B cell (primary cell): ENCODE results near the gene CDC73. TPM values are rescaled to one million over a fixed set of nuclear protein-coding genes. Genes with fewer than 3 reads are reported as not detected.

Experiments used
- ATAC-seq: fragments of 200-7000 bp; cut with Tn5 transposase; one replicate; pipeline ENCODE4 v1.10.0; 2021; ENCODE audit warnings: low read depth, mild to moderate bottlenecking, moderate number of reproducible peaks, moderate library complexity
- CTCF ChIA-PET: fragments of 350-600 bp; sonication (Branson Sonifier 250); formaldehyde crosslinking; loops from one replicate; lab custom pipeline; 2021; ENCODE audit warnings: antibody characterized with exemption, inconsistent platforms; lab: Charles Lee
- POLR2A ChIA-PET: fragments of 350-600 bp; sonication (Branson Sonifier 250); formaldehyde crosslinking; loops from one replicate; lab custom pipeline; 2021; ENCODE audit warnings: antibody characterized with exemption; lab: Charles Lee
- DNase-seq: peaks from one replicate; pipeline ENCODE4 v3.0.0; 2013
- H2AFZ ChIP-seq: 2 replicates; pipeline ENCODE4 v1.6.1; 2012; ENCODE audit warnings: mild to moderate bottlenecking, low read depth, low read length; ENCODE audit not compliant: insufficient read depth, poor library complexity, severe bottlenecking
- H3K27ac ChIP-seq, 2 donors: 1 replicate in 1 of 2; 2 replicates in 1 of 2; pipeline ENCODE4 v1.5.1; 2012 to 2013; ENCODE audit warnings: low read length in 2 of 2, mild to moderate bottlenecking in 2 of 2, moderate library complexity in 1 of 2
- H3K27me3 ChIP-seq, 4 experiments: fragments of 200-600 bp in 1 of 4; sonication (generic) in 1 of 4; replicated peaks in 1 of 4; 1 replicate in 2 of 4; 2 replicates in 2 of 4; pipeline versions ENCODE4 v1.6.1 to v1.7.0; 2013 to 2016; ENCODE audit warnings: low read length in 3 of 4, mild to moderate bottlenecking in 2 of 4, mixed read lengths in 1 of 4, moderate library complexity in 1 of 4; ENCODE audit not compliant: insufficient read depth in 4 of 4, control insufficient read depth in 3 of 4; ENCODE audit errors: control extremely low read depth in 1 of 4
- H3K36me3 ChIP-seq, 2 experiments: replicated peaks in 1 of 2; 1 replicate in 1 of 2; 2 replicates in 1 of 2; pipeline versions ENCODE4 v1.6.1 to v1.7.1; 2013; ENCODE audit warnings: low read length in 1 of 2; ENCODE audit not compliant: insufficient read depth in 2 of 2, control insufficient read depth in 1 of 2; ENCODE audit errors: control extremely low read depth in 1 of 2, extremely low read depth in 1 of 2
- H3K4me1 ChIP-seq, 2 donors: fragments of 200-600 bp in 1 of 2; sonication (generic) in 1 of 2; 1 replicate in 1 of 2; 2 replicates in 1 of 2; pipeline versions ENCODE4 v1.5.1 to v1.6.1; 2013 to 2017; ENCODE audit warnings: low read length in 2 of 2; ENCODE audit not compliant: control insufficient read depth in 2 of 2, insufficient read depth in 2 of 2
- H3K4me2 ChIP-seq: replicated peaks from 2 replicates; pipeline ENCODE3; 2012; ENCODE audit warnings: mild to moderate bottlenecking, low read depth, low read length; ENCODE audit not compliant: poor library complexity, severe bottlenecking
- H3K4me3 ChIP-seq, 5 experiments: fragments of 200-600 bp in 1 of 5; sonication (generic) in 1 of 5; 1 replicate in 3 of 5; 2 replicates in 2 of 5; pipeline versions ENCODE4 v1.5.1 to v1.7.0; 2011 to 2016; ENCODE audit warnings: low read length in 4 of 5, mild to moderate bottlenecking in 4 of 5, low read depth in 2 of 5, control low read depth in 1 of 5, moderate library complexity in 1 of 5; ENCODE audit not compliant: insufficient read depth in 1 of 5; ENCODE audit errors: control extremely low read depth in 1 of 5, extremely low read depth in 1 of 5
- H3K79me2 ChIP-seq: fragments of 200-600 bp; sonication (generic); one replicate; pipeline ENCODE4 v1.6.0; 2016; ENCODE audit warnings: low read length; ENCODE audit not compliant: control insufficient read depth, insufficient read depth
- H3K9ac ChIP-seq: fragments of 200-600 bp; sonication (generic); 2 replicates; pipeline ENCODE4 v1.6.1; 2017; ENCODE audit warnings: mild to moderate bottlenecking, low read length, moderate library complexity
- H3K9me3 ChIP-seq, 3 donors: one replicate each; pipeline versions ENCODE4 v1.6.1 to v1.7.1; 2013; ENCODE audit warnings: low read length in 2 of 3; ENCODE audit not compliant: control insufficient read depth in 2 of 3, insufficient read depth in 1 of 3; ENCODE audit errors: control extremely low read depth in 1 of 3
- H4K20me1 ChIP-seq: 2 replicates; pipeline ENCODE4 v1.6.0; 2012; ENCODE audit warnings: mild to moderate bottlenecking, low read length; ENCODE audit not compliant: insufficient read depth, control insufficient read depth, poor library complexity, severe bottlenecking
- H3K27ac Mint-ChIP-seq: one replicate; pipeline ENCODE4 v1.8.0; 2021; ENCODE audit warnings: mixed read lengths
- H3K27me3 Mint-ChIP-seq: one replicate; pipeline ENCODE4 v1.8.0; 2021; ENCODE audit warnings: mixed read lengths
- H3K4me1 Mint-ChIP-seq: one replicate; pipeline ENCODE4 v1.8.0; 2021; ENCODE audit warnings: mixed read lengths
- H3K4me3 Mint-ChIP-seq: one replicate; pipeline ENCODE4 v1.8.0; 2021; ENCODE audit warnings: mixed read lengths
- H3K9me3 Mint-ChIP-seq: one replicate; pipeline ENCODE4 v1.8.0; 2022; ENCODE audit warnings: mixed read lengths; ENCODE audit not compliant: insufficient read depth
- EZH2 ChIP-seq: IDR thresholded peaks from 2 replicates; pipeline ENCODE4 v1.6.1; 2012; ENCODE audit warnings: borderline replicate concordance, low read depth, mild to moderate bottlenecking, moderate library complexity, low read length; ENCODE audit not compliant: insufficient read depth, poor library complexity, severe bottlenecking
- WGBS: methylation state at CpG from one replicate; pipeline ENCODE4 v1.1.5; 2013; ENCODE audit warnings: missing lambda C conversion rate; ENCODE audit not compliant: insufficient coverage; 5-methylcytosine and 5-hydroxymethylcytosine counted together
- intact Hi-C: fragments of 100-400 bp; cut with micrococcal nuclease; formaldehyde crosslinking; loops from one replicate; pipeline ENCODE4 v1.10.0; 2022
- polyA plus RNA-seq: library from polyadenylated mRNA; depleted of rRNA; stranded (reverse); fragments of >200 nt; gene quantifications from 2 replicates; pipeline ENCODE4 v1.2.3, GENCODE V29; 2012
- total RNA-seq, 2 donors: library from RNA; stranded (reverse); fragments of 120-200 nt in 1 of 2; gene quantifications; 1 replicate in 1 of 2; 2 replicates in 1 of 2; pipeline versions ENCODE4 v1.2.3 to v1.2.4, GENCODE V29; 2013 to 2022
- TF ChIP-seq, protein P1 (sequence below): fragments of 200-600 bp; IDR thresholded peaks from one replicate; pipeline ENCODE4 v1.8.0; 2022; ENCODE audit warnings: antibody characterized with exemption, mild to moderate bottlenecking

CDC73 gene
- total and polyA plus RNA-seq, 2 donors (not counting 1 experiment from before 2014, with no cell fraction given), result 6.1 to 71.7 TPM

GRCh38 chr1:193077991-193078390 is 43.8 kb upstream of the CDC73 start:
- no peak for DNase-seq
- Histone ChIP-seq H3K4me2 (no peak overlapping the region), H3K9ac (no peak overlapping the region), H4K20me1 (peaks cover 4% of the 10 kb centered on the region), H3K27ac (no peak overlapping the region), H3K9me3 (peaks cover 0 to 3% (median 0%) of the 10 kb centered on the region in 3 donors), H3K4me3 (no peak overlapping the region), H3K79me2 (peaks cover 22% of the 10 kb centered on the region), H3K36me3 (peaks cover 3 to 49% of the 10 kb centered on the region in 2 experiments), H2AFZ (no peak overlapping the region), H3K27me3 (no peaks in the 10 kb centered on the region), H3K4me1 (no peaks in the 10 kb centered on the region)
- no peaks in the 10 kb centered on the region for H3K9me3 Mint-ChIP-seq
- no peaks in the 10 kb centered on the region for H3K4me1 Mint-ChIP-seq
- ATAC-seq, result no peak
- no peak overlapping the region for H3K27ac Mint-ChIP-seq
- H3K27me3 Mint-ChIP-seq, result no peaks in the 10 kb centered on the region
- no peak overlapping the region for H3K4me3 Mint-ChIP-seq
- no peak for TF ChIP-seq EZH2
- TF ChIP-seq, protein P1, sequence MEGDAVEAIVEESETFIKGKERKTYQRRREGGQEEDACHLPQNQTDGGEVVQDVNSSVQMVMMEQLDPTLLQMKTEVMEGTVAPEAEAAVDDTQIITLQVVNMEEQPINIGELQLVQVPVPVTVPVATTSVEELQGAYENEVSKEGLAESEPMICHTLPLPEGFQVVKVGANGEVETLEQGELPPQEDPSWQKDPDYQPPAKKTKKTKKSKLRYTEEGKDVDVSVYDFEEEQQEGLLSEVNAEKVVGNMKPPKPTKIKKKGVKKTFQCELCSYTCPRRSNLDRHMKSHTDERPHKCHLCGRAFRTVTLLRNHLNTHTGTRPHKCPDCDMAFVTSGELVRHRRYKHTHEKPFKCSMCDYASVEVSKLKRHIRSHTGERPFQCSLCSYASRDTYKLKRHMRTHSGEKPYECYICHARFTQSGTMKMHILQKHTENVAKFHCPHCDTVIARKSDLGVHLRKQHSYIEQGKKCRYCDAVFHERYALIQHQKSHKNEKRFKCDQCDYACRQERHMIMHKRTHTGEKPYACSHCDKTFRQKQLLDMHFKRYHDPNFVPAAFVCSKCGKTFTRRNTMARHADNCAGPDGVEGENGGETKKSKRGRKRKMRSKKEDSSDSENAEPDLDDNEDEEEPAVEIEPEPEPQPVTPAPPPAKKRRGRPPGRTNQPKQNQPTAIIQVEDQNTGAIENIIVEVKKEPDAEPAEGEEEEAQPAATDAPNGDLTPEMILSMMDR, result no peak
- POLR2A ChIA-PET, result no interaction called here
- intact Hi-C loops, result no loop called here
- CTCF ChIA-PET, result no interaction called here

DNA sequence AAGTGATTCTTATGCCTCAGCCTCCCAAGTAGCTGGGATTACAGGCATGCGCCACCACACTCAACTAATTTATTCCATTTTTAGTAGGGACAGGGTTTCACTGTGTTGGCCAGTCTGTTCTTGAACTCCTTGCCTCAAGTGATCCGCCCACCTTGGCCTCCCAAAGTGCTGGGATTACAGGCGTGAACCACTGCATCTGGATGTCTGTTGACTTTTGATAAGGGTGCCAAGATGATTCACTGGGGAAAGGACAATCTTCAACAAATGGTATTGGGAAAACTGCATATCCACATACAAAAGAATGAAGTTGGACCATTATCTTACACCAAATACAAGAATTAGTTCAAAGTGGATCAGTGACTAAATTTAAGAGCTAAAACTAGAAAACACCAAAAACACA is 42.6 kb upstream of the CDC73 start:
- Histone ChIP-seq H3K4me1 (no peaks in the 10 kb centered on the region), H3K27ac (no peak overlapping the region), H3K36me3 (peaks cover 3 to 59% of the 10 kb centered on the region in 2 experiments), H3K9ac (no peak overlapping the region), H3K9me3 (peaks cover 0 to 3% (median 0%) of the 10 kb centered on the region in 3 donors), H3K79me2 (peaks cover 17% of the 10 kb centered on the region), H4K20me1 (peaks cover 4% of the 10 kb centered on the region), H2AFZ (no peak overlapping the region), H3K4me2 (no peak overlapping the region), H3K27me3 (no peaks in the 10 kb centered on the region), H3K4me3 (no peak overlapping the region)
- POLR2A ChIA-PET, result no interaction called here
- Mint-ChIP-seq H3K9me3 (no peaks in the 10 kb centered on the region), H3K4me1 (peaks cover 6% of the 10 kb centered on the region), H3K27me3 (no peaks in the 10 kb centered on the region), H3K4me3 (no peak overlapping the region), H3K27ac (no peak overlapping the region)
- CTCF ChIA-PET, result no interaction called here
- TF ChIP-seq, protein P1, result no peak
- TF ChIP-seq EZH2, result no peak
- intact Hi-C loops, result no loop called here
- DNase-seq, result no peak
- ATAC-seq, result no peak
- WGBS, result no CpG with 5 or more reads among the region's 3 CpGs
